T-cell (primary cell): ENCODE results near the gene CFP. TPM values are rescaled to one million over a fixed set of nuclear protein-coding genes. Genes with fewer than 3 reads are reported as not detected.

ENCODE experiments used
- ATAC-seq, 4 experiments: fragments of 200-7000 bp in 3 of 4; fragments of 150-1000 bp in 1 of 4; cut with Tn5 transposase; replicated peaks in 1 of 4; 1 replicate in 3 of 4; 2 replicates in 1 of 4; pipeline ENCODE4 v1.10.0; 2021; ENCODE audit warnings: moderate library complexity in 3 of 4, mild to moderate bottlenecking in 2 of 4, moderate number of reproducible peaks in 1 of 4
- CTCF ChIA-PET, 2 donors: fragments of 300-600 bp; sonication (Branson Sonifier 250); formaldehyde crosslinking; loops; one replicate each; lab custom pipeline; 2022; ENCODE audit warnings: antibody characterized with exemption in 2 of 2; lab: Charles Lee
- POLR2A ChIA-PET, 2 donors: fragments of 300-600 bp; sonication (Branson Sonifier 250); formaldehyde crosslinking; loops; one replicate each; lab custom pipeline; 2022; ENCODE audit warnings: antibody characterized with exemption in 2 of 2; lab: Charles Lee
- DNase-seq, 35 experiments: peaks; one replicate each; pipeline versions ENCODE4 v3.0.0 to v3.0.0-alpha.2; 2013 to 2023
- H3K27ac ChIP-seq: one replicate; pipeline ENCODE4 v1.5.1; 2013; ENCODE audit warnings: low read length
- H3K27me3 ChIP-seq, 2 experiments: replicated peaks in 1 of 2; 1 replicate in 1 of 2; 2 replicates in 1 of 2; pipeline versions ENCODE4 v1.6.1 to v1.7.0; 2013; ENCODE audit warnings: low read length in 1 of 2, mixed read lengths in 1 of 2; ENCODE audit not compliant: control insufficient read depth in 2 of 2, insufficient read depth in 2 of 2; ENCODE audit errors: extremely low read depth in 1 of 2
- H3K36me3 ChIP-seq, 2 donors: 1 replicate in 1 of 2; 2 replicates in 1 of 2; pipeline versions ENCODE4 v1.6.1 to v1.7.0; 2013; ENCODE audit warnings: low read length in 1 of 2; ENCODE audit not compliant: control insufficient read depth in 2 of 2, insufficient read depth in 1 of 2; ENCODE audit errors: extremely low read depth in 1 of 2
- H3K4me1 ChIP-seq, 2 experiments: 1 replicate in 1 of 2; 2 replicates in 1 of 2; pipeline versions ENCODE4 v1.6.1 to v1.7.0; 2013; ENCODE audit warnings: low read length in 2 of 2, mixed read lengths in 1 of 2; ENCODE audit not compliant: insufficient read depth in 2 of 2, control insufficient read depth in 1 of 2; ENCODE audit errors: extremely low read depth in 1 of 2
- H3K4me3 ChIP-seq, 2 donors: 1 replicate in 1 of 2; 2 replicates in 1 of 2; pipeline versions ENCODE4 v1.5.1 to v1.7.0; 2013; ENCODE audit warnings: mild to moderate bottlenecking in 2 of 2, low read length in 1 of 2, moderate library complexity in 1 of 2; ENCODE audit not compliant: control insufficient read depth in 1 of 2; ENCODE audit errors: extremely low read depth in 1 of 2
- H3K9me3 ChIP-seq: 2 replicates; pipeline ENCODE4 v1.7.0; 2013
- H3K27ac Mint-ChIP-seq, 2 donors: one replicate each; pipeline ENCODE4 v1.8.0; 2020 to 2021; ENCODE audit warnings: mild to moderate bottlenecking in 2 of 2, mixed read lengths in 2 of 2
- H3K27me3 Mint-ChIP-seq, 2 donors: one replicate each; pipeline ENCODE4 v1.8.0; 2021 to 2022; ENCODE audit warnings: mixed read lengths in 2 of 2
- H3K36me3 Mint-ChIP-seq: one replicate; pipeline ENCODE4 v1.8.0; 2021; ENCODE audit warnings: mixed read lengths
- H3K4me1 Mint-ChIP-seq, 3 donors: one replicate each; pipeline ENCODE4 v1.8.0; 2020 to 2022; ENCODE audit warnings: mixed read lengths in 3 of 3, mild to moderate bottlenecking in 1 of 3
- H3K4me3 Mint-ChIP-seq, 3 donors: one replicate each; pipeline ENCODE4 v1.8.0; 2020 to 2022; ENCODE audit warnings: mild to moderate bottlenecking in 3 of 3, mixed read lengths in 3 of 3, moderate library complexity in 3 of 3
- H3K9me3 Mint-ChIP-seq, 3 donors: one replicate each; pipeline ENCODE4 v1.8.0; 2020 to 2022; ENCODE audit warnings: mixed read lengths in 3 of 3
- WGBS: methylation state at CpG from one replicate; pipeline ENCODE4 v1.1.5; 2013; ENCODE audit warnings: missing lambda C conversion rate; ENCODE audit not compliant: insufficient coverage; 5-methylcytosine and 5-hydroxymethylcytosine counted together
- total RNA-seq, 35 experiments: library from RNA in 6 of 35; stranded (reverse) in 6 of 35; fragments of 120-200 nt in 1 of 35; gene quantifications; one replicate each; pipeline versions ENCODE4 v1.2.1 to v1.2.4 and lab custom pipeline; 2013 to 2026

CFP gene
- total RNA-seq, 5 donors from 2014 or later (not counting 1 experiment from before 2014, with no cell fraction given): 17.7 to 37.1 (median 26.5) TPM

- Histone ChIP-seq H3K27me3 (no peaks in the 10 kb centered on the region), H3K4me1 (peaks cover 5 to 38% of the 10 kb centered on the region in 2 experiments), H3K36me3 (peaks cover 0 to 2% of the 10 kb centered on the region in 2 donors), H3K9me3 (no peaks in the 10 kb centered on the region), H3K4me3 (no peak overlapping the region), H3K27ac (peak overlapping the region; percentile 66)
- Mint-ChIP-seq H3K27ac (peak overlapping the region; percentile 81 to 92), H3K27me3 (peaks cover 0 to 4% of the 10 kb centered on the region in 2 donors), H3K4me1 (peaks cover 25 to 44% (median 26%) of the 10 kb centered on the region in 3 donors), H3K36me3 (peaks cover 16% of the 10 kb centered on the region), H3K4me3 (peak overlapping the region; percentile 57 to 80 (median 77)), H3K9me3 (no peaks in the 10 kb centered on the region)
- WGBS: 50% methylated on average over 4 of the region's 8 CpGs
- ATAC-seq (no peak), DNase-seq (no peak)
- ChIA-PET CTCF (interaction anchor here in 1 of 2 donors (0.6 to 0.7 kb wide), 2 partner anchors 42 to 79 kb away, joined by 3 to 6 read pairs; no protein-coding TSS in a partner anchor), POLR2A (interaction anchor here in 1 of 2 donors (0.6 kb wide), 1 partner anchor 117 kb away, joined by 4 read pairs; no protein-coding TSS in a partner anchor)
Measured at GRCh38 chrX:47583240-47583861, 46.4 kb downstream of the CFP start.

- Mint-ChIP-seq H3K36me3 (peaks cover 16% of the 10 kb centered on the region), H3K4me3 (peak within 1 kb of the TSS; percentile 70 to 80 (median 77)), H3K4me1 (peaks cover 25 to 50% (median 28%) of the 10 kb centered on the region in 3 donors), H3K9me3 (no peaks in the 10 kb centered on the region), H3K27me3 (peaks cover 0 to 4% of the 10 kb centered on the region in 2 donors), H3K27ac (peak within 1 kb of the TSS; percentile 85 to 92)
- peak within 1 kb of the TSS; percentile 66 for H3K27ac ChIP-seq
- 8% methylated on average over 20 of the region's 28 CpGs for WGBS
- H3K9me3 ChIP-seq: no peaks in the 10 kb centered on the region
- peaks cover 0 to 2% of the 10 kb centered on the region in 2 donors for H3K36me3 ChIP-seq
- ATAC-seq (peak; percentile 93 to 97 (median 96)), DNase-seq (peak; percentile 46 to 80 (median 63))
- peaks cover 5 to 38% of the 10 kb centered on the region in 2 experiments for H3K4me1 ChIP-seq
- CTCF ChIA-PET: interaction anchor here (0.6 to 0.7 kb wide), 3 partner anchors 36 to 1216 kb away, joined by 3 to 6 read pairs (median 4); no protein-coding TSS in a partner anchor
- peak within 1 kb of the TSS; percentile 0 to 50 for H3K4me3 ChIP-seq
- no peaks in the 10 kb centered on the region for H3K27me3 ChIP-seq
- POLR2A ChIA-PET: interaction anchor here in 1 of 2 donors (0.6 kb wide), 1 partner anchor 68 kb away, joined by 5 read pairs; no protein-coding TSS in a partner anchor
Measured at GRCh38 chrX:47581731-47582647, 47.7 kb downstream of the CFP start, which contains the start of gene TIMP1. Gene TIMP1, plus strand, starts transcription at chrX:47582436. Its CDS starts 980 bp downstream, at chrX:47583416.

- 20% methylated on average over 4 of the region's 9 CpGs for WGBS
- peaks cover 25 to 48% (median 28%) of the 10 kb centered on the region in 3 donors for H3K4me1 Mint-ChIP-seq
Measured at GRCh38 chrX:47579537-47579936, 50.2 kb downstream of the CFP start.

GRCh38 chrX:47578692-47579091 is 51.0 kb downstream of the CFP start:
- Mint-ChIP-seq H3K4me1 (peaks cover 22 to 43% (median 25%) of the 10 kb centered on the region in 3 donors), H3K9me3 (no peaks in the 10 kb centered on the region), H3K4me3 (no peak overlapping the region), H3K27me3 (peaks cover 0 to 4% of the 10 kb centered on the region in 2 donors), H3K36me3 (peaks cover 2% of the 10 kb centered on the region), H3K27ac (no peak overlapping the region)
- CTCF ChIA-PET: no interaction called here
- Histone ChIP-seq H3K27me3 (peaks cover 0 to 2% of the 10 kb centered on the region in 2 experiments), H3K9me3 (no peaks in the 10 kb centered on the region), H3K36me3 (no peaks in the 10 kb centered on the region), H3K4me1 (peaks cover 5 to 42% of the 10 kb centered on the region in 2 experiments), H3K27ac (no peak overlapping the region), H3K4me3 (no peak overlapping the region)
- DNase-seq (no peak), ATAC-seq (no peak)
- WGBS: 93% methylated on average over 3 of the region's 16 CpGs
- POLR2A ChIA-PET: no interaction called here

More at GRCh38 chrX:47579537-47579936, 50.2 kb downstream of the CFP start:
- peak overlapping the region; percentile 22 to 43 for H3K27ac Mint-ChIP-seq
- H3K27me3 Mint-ChIP-seq: peaks cover 0 to 4% of the 10 kb centered on the region in 2 donors
- POLR2A ChIA-PET: interaction anchor here in 1 of 2 donors (0.6 kb wide), 1 partner anchor 81 kb away, joined by 3 read pairs; no protein-coding TSS in a partner anchor
- ATAC-seq (no peak), DNase-seq (no peak)
- no peaks in the 10 kb centered on the region for H3K36me3 ChIP-seq
- H3K27ac ChIP-seq: no peak overlapping the region
- peaks cover 5 to 39% of the 10 kb centered on the region in 2 experiments for H3K4me1 ChIP-seq
- H3K4me3 Mint-ChIP-seq: no peak overlapping the region
- no peaks in the 10 kb centered on the region for H3K27me3 ChIP-seq
- peaks cover 7% of the 10 kb centered on the region for H3K36me3 Mint-ChIP-seq
- H3K9me3 ChIP-seq: no peaks in the 10 kb centered on the region
- CTCF ChIA-PET: no interaction called here
- H3K4me3 ChIP-seq: no peak overlapping the region
- no peaks in the 10 kb centered on the region for H3K9me3 Mint-ChIP-seq

- CTCF ChIA-PET: no interaction called here
- Histone ChIP-seq H3K4me3 (no peak overlapping the region), H3K4me1 (peaks cover 5 to 41% of the 10 kb centered on the region in 2 experiments), H3K27ac (no peak overlapping the region), H3K27me3 (peaks cover 0 to 9% of the 10 kb centered on the region in 2 experiments), H3K36me3 (no peaks in the 10 kb centered on the region), H3K9me3 (no peaks in the 10 kb centered on the region)
- no peak for ATAC-seq
- H3K4me1 Mint-ChIP-seq: peaks cover 22 to 43% (median 27%) of the 10 kb centered on the region in 3 donors
- H3K4me3 Mint-ChIP-seq: no peak overlapping the region
- DNase-seq: no peak
- POLR2A ChIA-PET: no interaction called here
- 83% methylated on average over 2 of the region's 3 CpGs for WGBS
- peaks cover 3% of the 10 kb centered on the region for H3K36me3 Mint-ChIP-seq
- no peak overlapping the region for H3K27ac Mint-ChIP-seq
- H3K27me3 Mint-ChIP-seq: peaks cover 0 to 12% of the 10 kb centered on the region in 2 donors
- no peaks in the 10 kb centered on the region for H3K9me3 Mint-ChIP-seq
Measured at GRCh38 chrX:47577901-47578300, 51.8 kb downstream of the CFP start.
